GM19239 (cell line): ENCODE measurements around the gene ZFPL1.

ENCODE experiments used
- DNase-seq: peaks from one replicate; pipeline ENCODE4 v3.0.0; 2011; ENCODE audit warnings: low spot score; ENCODE audit not compliant: insufficient read length
- FAIRE-seq: peaks from 2 replicates; lab custom pipeline; 2011; peaks lifted over from hg19 to GRCh38; lab: Jason Lieb, UNC

The ZFPL1 gene

DNA sequence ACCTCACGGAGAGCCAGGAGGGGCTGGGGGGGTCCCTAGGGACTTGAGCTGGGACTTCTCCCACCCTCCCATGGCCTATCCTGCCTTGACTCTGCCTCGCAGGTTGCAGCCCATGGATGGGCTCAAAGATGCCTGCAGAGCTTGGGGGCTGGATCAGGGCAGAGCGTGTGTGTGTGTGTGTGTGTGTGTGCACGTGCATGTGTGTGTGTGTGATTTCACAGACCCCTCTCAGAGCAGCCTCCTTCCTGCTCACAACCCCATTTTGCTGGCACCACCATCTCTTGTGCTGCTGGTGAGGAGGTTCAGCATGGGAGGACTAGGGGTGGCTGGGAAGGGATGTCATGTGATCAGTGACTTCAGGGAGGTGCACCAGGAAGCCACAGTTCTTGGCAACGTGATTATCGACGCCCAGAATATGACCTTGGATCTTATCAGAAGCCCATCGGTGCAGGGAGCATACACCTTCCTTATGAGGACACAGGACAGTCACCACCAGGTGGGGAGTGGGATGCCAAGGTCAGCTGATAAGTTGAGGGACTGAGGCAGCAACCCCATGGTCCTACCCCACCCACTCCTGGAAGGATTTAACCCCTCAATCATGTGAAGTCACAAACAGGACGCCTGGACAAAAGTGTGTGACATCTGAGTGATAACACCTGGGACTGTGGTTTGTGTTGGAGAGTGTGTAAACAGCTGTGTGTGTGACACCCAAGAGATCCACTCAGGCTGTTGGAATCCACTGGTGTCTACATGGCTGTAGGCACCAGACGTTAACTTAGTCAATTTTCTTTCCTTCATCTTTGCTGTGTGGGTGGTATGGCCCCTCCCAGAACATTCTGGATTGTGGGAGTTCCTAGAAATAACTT is 23.8 kb upstream of the ZFPL1 start:
- DNase-seq (no peak), FAIRE-seq (no peak)

DNA sequence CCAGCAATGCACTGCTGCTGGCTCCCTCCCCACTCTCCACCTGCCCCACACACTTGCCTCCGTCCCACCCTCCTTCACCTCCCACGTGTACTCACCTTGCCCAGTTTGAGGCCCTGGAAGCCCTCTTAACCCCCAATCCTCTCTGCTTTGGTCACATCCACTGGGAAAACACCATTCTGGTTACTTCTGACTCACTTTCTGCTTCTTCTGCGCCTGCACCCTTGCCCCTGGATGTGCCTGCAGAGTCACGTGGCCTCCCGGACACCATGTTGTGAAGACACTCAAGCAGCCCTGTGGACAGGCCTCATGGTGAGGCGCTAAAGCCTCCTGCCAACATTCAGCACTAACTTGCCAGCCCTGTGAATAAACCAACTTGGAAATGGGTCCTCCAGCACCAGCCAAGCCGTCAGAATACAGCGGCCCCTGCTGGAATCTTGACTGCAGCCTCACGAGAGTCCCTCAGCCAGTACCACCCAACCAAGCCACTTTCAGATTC is 23.1 kb upstream of the ZFPL1 start:
- FAIRE-seq (no peak), DNase-seq (no peak)

DNA sequence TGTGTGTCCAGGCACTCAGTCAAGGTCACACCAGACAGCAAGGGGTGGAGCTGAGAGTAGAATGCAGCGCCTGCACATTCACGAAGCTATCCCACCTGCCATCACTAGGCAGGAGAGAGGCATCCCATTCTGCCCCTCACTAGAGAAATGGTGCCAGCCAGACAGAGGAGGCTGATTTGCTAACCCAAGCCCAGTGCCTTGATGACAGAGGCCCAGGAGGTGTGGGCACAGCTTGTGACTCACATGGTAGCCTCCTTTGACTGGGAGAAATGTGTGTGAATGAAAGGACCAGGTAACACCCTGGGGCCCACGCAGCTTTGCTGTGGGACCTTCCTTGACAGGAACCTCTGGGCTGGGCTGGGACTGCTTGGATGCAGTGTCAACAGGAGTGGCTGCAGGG is 20.5 kb upstream of the ZFPL1 start:
- DNase-seq (no peak), FAIRE-seq (no peak)

DNA sequence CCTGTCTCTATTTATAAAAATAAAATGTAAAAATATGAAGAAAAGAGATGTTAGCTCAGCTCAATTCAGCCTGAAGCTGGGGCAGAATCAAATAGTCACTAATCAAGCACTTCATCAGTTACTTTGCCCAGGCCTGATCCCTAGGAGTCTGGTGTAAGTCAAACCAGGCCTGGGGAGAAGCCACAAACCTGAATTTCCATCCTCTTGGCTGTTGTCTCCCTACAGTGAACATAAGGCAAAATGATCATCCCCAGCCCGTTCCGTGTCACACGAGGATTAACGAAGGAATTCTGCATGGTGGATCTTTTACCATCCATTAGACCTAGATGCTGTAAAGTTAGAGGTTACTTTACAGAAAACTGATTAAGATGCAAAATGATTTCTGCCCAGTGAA is 19.2 kb upstream of the ZFPL1 start:
- DNase-seq (no peak), FAIRE-seq (no peak)

DNA sequence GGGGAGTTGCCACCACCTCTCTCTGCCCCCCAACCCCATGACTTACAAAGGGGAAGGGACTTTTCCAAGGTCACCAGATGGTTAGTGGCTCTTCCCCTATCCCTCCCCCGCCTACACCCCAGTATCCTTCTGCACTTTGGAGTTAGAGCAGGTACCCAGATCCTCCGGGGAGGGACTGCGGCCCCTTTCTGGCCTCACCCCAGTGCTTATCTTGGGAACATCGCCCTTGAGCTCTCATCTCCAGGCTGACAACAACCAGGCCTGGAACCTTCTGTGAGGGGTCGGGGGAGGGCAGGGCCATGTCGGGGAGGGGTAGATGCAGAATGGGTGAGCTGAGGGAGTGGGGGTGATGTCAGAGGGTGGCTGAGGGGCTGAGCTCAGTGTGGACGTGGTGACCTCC is 18.2 kb upstream of the ZFPL1 start:
- FAIRE-seq (no peak), DNase-seq (no peak)

DNA sequence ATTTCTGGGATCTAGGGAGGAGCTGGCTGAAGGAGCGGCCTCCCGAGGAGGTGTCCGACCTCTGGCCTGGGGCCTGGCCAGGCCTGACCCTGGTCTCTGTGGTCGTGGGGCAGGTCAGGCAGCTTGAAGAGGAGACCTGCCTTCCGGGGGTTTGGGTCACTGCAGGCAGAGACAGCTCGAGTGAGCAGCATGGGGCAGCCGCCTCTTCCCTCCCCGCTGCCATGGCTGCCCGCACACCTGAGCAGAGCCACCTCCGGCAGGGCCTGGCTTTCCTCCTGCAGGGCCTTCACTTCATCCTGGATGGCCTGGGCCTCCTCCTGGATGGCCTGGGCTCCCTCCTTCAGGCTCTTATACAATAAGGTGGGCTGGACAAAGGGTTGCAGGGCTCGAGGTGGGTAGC is 17.7 kb upstream of the ZFPL1 start:
- no peak for DNase-seq
- no peak for FAIRE-seq

DNA sequence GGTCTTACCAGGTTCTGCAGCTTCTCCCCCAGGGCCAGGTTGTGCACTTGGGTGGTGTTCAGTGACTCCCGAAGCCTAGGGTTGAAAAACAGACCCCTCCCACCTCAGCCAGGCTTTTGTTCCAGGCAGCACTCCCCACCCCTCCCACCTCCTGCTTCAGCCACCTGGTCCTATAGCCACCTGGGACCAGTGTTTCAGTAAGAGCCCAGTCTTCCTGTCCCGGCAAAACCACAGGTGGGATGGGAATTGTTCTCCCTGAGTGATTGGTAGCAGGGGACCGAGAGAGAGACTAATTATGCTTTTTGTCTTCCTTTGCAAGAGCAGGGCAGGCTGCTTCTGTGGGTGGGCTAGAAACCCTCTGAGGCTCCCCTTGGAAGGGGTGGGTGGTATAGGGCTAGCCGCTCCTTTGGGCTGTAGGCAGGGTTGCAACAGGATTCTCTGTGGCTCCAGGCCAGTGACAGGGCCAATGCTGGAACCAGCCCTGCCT is 17.2 kb upstream of the ZFPL1 start:
- DNase-seq (no peak), FAIRE-seq (no peak)

DNA sequence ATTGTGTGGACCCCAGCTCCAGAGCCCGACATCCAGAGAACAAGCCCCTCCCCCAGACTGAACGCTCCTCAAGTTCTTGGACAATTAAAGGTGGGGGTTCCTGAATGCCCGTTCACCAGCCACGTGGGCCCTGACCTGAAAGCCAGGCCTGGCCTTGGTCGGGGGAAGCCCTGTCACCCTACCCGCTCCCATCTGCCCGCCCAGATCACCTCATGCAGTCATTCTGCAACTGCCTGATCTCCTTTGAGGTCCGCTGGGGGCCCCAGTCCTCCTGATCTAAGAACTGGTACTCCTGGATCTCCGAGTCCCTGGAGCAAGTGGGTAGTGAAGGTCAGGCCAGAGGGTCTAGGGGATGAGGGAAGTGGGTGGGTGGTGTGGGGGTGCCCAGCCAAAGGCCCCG is 16.6 kb upstream of the ZFPL1 start:
- FAIRE-seq (no peak), DNase-seq (no peak)

DNA sequence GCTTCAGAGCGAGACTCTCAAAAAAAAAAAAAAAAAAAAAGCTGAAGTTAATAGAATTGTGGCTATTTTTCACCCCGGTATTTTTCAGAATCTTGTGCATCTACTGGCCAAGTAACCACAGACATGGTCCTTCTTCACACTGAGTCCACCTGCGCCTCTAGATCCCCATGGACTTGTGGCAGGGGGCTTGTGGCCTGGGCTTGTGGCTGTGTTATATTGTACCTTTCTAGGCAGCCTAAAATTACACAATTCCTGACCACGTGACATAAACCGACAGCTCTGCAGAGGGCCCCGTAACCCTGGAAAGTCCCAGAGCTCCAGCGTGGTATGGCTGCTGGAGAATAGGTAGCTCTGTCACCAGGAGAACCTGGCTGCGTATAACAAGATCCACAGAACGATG is 14.8 kb upstream of the ZFPL1 start:
- FAIRE-seq = no peak
- DNase-seq = no peak

DNA sequence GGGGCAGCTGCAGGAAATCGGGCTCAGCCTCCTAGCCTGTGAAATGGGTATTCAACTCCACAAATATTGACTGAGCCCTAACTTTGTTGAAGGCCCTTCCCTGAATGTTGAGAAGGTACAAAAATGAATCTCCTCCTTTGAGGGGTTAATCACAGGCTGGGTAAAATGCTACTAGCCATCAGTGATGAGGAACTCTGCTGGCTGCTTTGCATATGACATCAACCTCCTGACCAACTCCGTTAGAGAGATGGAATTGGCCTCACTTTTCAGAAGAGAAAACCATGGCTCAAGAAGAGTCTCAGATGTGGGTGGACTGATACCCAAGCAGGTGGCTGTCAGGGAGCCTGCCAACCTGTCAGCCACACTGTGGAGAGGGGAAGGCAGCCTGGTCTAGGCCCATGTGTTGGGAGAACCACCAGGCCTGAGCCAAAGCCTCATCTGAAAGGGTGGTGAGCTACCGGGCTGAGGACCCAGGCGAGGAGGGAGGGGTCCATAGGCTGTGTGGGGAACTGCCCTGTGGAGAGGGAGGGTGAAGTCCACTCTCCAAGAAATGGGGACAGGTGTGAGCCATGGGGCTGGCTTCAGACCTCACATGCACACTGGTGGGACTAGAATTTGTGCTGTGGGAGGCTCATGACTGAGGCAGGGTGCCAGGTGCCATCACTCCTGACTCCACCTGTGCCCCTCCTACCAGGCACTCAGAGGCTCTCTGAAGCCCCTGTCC is 12.0 kb upstream of the ZFPL1 start:
- FAIRE-seq (no peak), DNase-seq (no peak)

DNA sequence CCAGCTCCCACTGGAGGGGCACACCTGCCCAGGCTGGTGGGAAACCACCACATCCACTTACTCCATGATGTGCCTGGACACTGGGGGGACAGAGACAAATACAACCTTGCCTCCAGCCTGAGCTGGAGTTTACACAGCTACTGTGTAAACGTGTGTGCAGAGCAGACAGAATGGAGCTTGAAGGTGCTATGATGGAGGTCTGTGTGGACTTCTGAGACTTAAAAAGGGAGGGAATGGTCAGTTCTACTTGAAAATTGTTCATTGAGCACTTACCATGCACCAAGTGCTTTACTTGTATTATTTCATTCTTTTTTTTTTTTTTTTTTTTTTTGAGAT is 11.4 kb upstream of the ZFPL1 start:
- FAIRE-seq (no peak), DNase-seq (no peak)

DNA sequence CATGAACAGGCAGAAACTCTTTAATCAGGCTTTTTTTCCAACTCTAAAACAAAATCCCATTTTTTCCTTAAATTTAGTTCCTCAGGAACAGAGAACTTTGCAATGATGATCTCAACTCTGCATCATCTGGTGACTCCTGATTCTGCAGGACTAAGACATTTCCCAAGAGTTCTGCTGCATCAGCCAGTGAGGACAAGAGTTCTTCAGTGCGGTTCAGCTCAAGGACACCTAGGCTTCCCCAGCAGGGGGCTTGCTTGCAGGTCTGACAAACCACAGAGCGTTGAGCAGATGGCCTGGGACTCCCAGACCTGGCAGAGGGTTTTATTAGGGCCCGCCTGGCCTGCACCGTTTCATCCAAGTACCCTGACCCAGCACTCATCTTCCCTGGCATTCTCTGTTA is 6.6 kb upstream of the ZFPL1 start:
- DNase-seq (no peak), FAIRE-seq (no peak)

DNA sequence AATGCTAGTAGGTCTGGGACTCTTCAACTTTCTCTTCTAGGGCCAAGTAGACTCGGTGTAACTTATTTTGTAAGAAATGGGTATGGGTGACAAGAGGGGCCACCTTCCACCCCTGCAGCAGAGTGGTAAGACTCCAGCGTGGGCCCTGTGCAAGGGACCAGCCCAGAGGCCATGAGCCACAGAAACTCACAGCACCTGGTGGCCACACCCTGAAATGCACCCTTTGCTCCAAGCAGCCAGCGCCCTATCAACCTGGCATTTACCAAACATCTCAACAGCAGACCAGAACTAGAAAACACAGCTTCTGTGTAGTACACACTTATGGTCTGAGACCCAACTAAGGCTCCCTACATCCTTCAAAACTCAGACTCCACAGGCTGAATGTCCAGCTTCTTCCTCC is 5.9 kb upstream of the ZFPL1 start:
- FAIRE-seq (peak; percentile 55), DNase-seq (no peak)

DNA sequence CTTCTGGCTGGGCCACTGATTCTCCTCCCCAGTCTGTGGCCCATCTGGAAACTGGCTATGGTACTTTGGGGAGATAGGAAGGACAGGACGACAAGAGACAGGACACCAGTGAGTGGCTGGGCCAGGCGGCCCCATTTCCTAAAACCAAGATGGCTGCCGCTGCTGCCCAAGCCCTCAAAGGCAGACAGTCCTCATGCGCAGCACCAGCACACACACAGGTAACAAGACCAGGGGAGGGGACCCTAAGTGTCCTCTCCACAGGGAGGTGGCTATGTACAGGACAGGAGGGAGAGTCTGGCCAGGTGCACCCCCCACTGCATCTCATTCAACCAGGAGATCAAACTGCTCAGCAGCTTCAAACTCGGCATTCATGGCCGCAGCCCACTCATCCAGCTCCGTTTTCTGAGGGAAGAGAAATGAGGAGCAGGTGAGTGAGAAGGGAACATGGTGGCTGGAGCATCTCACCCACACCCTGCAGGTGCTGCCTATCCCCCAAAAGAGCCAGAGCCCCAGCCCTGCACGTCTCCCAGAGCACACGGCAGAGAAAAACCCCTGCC is 5.2 kb upstream of the ZFPL1 start:
- DNase-seq = no peak
- FAIRE-seq = no peak

DNA sequence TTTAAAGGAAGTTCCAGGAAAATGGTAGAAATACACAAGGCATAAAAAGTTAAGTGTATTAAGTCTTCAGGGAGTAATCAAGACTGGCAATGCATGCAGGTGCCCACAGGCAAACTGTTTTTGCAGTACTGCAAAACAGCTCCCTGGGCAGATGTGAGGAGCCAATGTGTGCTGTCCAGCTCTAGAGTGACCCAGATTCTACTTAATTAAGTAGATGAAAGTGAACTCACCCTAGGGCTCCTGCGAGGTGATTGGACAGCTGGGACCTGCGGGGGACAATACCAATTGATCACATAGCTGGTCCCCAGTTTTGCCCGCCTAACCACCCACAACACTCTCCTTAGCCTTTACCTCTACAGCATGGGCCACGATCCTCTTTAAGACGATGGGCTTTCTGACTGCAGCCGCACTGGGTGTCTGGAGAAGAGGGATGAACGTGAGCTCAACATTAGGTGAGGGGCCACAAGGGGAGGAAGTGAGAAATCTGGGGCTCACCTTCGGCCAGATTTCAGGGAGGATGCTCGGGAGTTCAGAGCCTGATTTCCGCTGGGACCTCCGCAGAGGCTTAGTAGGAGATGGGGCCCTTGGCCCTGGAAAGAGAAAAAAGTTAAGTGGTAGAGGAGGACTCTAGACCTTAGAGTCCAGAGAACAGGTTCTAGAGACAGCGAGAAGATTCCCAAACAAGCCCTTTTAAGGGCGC is 738 bp upstream of the ZFPL1 start:
- DNase-seq (no peak), FAIRE-seq (peak; percentile 44)

DNA sequence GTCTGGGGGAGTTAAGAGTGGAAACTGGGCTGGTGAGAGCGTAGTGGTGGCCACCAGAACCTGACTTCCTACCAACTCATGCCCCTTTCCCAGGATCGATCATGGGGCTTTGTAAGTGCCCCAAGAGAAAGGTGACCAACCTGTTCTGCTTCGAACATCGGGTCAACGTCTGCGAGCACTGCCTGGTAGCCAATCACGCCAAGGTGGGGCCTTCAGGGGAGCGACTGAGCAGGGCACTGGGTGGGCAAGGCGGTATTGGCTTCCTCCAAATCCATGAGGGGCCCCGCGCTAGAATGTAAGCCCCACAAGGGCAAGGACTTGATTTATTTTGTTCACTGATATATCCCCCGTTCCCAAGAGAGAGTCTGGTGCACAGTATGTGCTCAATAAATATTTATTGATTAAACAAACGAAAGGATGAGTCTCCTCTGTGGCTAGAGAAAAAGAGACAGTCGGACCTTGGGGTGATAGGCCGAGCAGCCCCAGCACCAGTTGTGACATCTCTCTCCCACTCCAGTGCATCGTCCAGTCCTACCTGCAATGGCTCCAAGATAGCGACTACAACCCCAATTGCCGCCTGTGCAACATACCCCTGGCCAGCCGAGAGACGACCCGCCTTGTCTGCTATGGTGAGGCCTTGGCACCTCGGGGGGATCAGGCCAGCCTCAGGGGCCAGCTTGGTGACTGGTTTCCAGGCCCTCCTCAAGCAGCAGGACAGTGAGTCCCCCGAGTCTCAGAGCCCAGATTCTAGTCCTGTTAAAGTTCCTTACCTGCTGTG is 765 bp downstream of the ZFPL1 start:
- DNase-seq = no peak

DNA sequence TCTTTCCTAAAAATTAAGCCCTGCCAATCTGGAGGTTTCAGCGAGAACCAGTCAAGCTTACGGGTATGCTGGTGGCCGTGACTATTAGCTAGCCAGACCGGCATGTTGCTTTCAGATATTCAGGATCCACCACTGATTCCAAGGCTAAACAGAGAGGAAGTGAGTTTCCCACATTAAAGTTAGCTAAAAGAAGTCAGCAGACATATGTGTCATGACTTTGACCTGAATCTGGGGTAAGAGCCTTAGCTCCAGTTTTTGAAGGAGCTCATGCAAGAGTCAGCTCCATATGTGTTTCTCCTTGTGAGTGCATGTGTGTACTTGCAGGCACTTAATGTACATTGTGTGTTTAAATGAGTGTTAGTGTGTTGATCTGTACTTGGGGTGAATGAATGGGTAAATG is 1.4 kb downstream of the ZFPL1 start:
- DNase-seq (no peak), FAIRE-seq (no peak)

More for the DNA sequence above, 765 bp downstream of the ZFPL1 start:
- no peak for FAIRE-seq

DNA sequence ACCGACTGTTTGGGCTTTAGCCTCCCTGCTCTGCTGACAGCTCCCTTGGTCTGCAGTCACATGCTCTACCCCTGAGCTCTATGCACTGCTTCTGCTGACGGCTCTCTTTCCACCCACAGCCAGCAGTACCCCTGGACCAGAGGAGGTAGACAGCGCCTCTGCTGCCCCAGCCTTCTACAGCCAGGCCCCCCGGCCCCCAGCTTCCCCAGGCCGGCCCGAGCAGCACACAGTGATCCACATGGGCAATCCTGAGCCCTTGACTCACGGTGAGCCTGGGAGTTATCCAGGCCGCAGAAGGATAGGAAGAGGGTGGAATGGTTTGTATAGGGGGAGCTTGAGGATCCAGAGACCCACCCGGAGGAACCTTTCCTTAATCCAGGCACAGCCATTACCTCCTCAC is 2.8 kb downstream of the ZFPL1 start:
- FAIRE-seq (no peak), DNase-seq (no peak)

DNA sequence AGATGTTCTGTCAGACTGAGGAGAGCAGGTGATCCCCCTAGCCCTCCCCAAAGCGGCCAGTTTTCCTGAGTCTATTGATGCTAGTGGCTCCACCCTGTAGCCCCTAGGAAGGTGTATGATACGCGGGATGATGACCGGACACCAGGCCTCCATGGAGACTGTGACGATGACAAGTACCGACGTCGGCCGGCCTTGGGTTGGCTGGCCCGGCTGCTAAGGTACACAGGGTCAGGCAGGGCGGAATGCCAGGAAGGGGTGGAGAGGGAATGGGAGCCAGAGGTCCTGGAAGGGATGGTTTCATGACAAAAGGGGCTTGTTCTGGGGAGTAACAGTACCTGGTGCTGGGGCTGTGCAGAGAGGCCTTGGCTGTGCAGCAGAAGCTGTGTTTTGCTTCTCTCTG is 3.2 kb downstream of the ZFPL1 start:
- FAIRE-seq (no peak), DNase-seq (no peak)

DNA sequence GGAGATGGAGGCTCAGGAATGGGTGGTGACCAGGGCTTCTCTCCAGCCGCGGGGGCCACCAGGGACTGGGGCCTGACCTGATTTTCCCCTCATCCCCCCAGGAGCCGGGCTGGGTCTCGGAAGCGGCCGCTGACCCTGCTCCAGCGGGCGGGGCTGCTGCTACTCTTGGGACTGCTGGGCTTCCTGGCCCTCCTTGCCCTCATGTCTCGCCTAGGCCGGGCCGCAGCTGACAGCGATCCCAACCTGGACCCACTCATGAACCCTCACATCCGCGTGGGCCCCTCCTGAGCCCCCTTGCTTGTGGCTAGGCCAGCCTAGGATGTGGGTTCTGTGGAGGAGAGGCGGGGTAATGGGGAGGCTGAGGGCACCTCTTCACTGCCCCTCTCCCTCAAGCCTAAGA is 3.8 kb downstream of the ZFPL1 start:
- FAIRE-seq = no peak
- no peak for DNase-seq
